ENCODE measurements around the gene SMIM29.

Gene SMIM29

GRCh38 chr6:34196833-34197195, 52.0 kb downstream of the SMIM29 start:
- H3K9me3 ChIP-seq (ENCODE audit: control insufficient read depth in 2 of 2, low read length in 2 of 2) = no peaks in the 10 kb centered on the region
- H3K36me3 ChIP-seq (ENCODE audit: control insufficient read depth in 2 of 2, insufficient read depth in 2 of 2, low read length in 2 of 2) = no peaks in the 10 kb centered on the region
- H3K27ac ChIP-seq (ENCODE audit: low read length) = no peak overlapping the region
- H3K9ac ChIP-seq (ENCODE audit: low read length in 2 of 2) = peak overlapping the region; percentile 50 to 64
- H3K4me3 ChIP-seq (ENCODE audit: low read length in 2 of 2) = peak overlapping the region; percentile 78 to 80
- peaks cover 9% of the 10 kb centered on the region for H3K4me1 ChIP-seq (ENCODE audit: control insufficient read depth, insufficient read depth, low read length)
- peaks cover 0 to 3% of the 10 kb centered on the region in 2 donors for H3K27me3 ChIP-seq (ENCODE audit: control insufficient read depth in 1 of 2, insufficient read depth in 2 of 2, low read length in 2 of 2)

Measured in stomach smooth muscle (tissue), 2 donors.